Measurements from ENCODE around the gene AP2M1. TPM values are rescaled to one million over a fixed set of nuclear protein-coding genes. Genes with fewer than 3 reads are reported as not detected.

The AP2M1 gene
- total and polyA plus RNA-seq, 2 of the 13 experiments (the other 11 are each of a cell fraction or from before 2014, with no cell fraction given): 126 to 146 TPM

DNA sequence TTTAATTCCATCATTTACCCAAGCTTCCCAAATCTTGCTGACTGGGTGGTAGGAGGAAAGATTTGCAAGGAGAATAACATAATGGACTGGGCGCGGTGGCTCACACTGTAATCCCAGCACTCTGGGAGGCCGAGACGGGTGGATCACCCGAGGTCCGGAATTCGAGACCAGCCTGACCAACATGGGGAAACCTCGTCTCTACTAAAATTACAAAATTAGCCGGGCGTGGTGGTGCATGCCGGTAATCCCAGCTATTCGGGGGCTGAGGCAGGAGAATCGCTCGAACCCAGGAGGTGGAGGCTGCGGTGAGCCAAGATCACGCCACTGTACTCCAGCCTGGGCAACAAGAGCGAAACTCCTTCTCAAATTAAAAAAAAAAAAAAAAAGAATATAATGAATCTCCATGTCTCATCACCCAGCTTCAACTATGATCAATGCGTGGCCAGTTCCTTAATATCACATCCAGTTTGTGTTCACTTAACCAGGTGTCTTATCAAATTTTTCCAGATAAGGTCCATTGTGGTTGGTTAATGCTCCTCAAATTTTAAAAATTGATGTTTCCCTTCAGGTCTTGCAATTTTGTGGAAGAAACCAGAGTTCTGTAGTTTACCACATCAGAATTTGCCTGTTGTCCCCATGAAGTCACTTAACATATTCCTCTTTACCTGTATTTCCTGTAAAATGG, 10.0 kb downstream of the AP2M1 start:
- WGBS (ENCODE audit: low lambda C conversion rate): 97% methylated on average over 18 of the region's 18 CpGs
- H3K4me3 ChIP-seq (replicated peaks in 1 of 3; ENCODE audit: insufficient read depth in 1 of 3, low read depth in 2 of 3, low read length in 3 of 3): no peak overlapping the region
- peak overlapping the region; percentile 68; the same call in 1 of the 2 replicates for H3K9ac ChIP-seq (ENCODE audit: insufficient read depth, low read depth, low read length)
- peaks cover 44 to 64% of the 10 kb centered on the region in 2 experiments for H3K36me3 ChIP-seq (replicated peaks in 1 of 2; ENCODE audit: control insufficient read depth in 1 of 2, insufficient read depth in 2 of 2, low read length in 2 of 2)
- H3K27me3 ChIP-seq (ENCODE audit: control insufficient read depth in 1 of 2, insufficient read depth in 2 of 2, low read length in 2 of 2): no peaks in the 10 kb centered on the region; a peak in 1 of 5 replicates
- ATAC-seq (no peak), FAIRE-seq (no peak), DNase-seq (ENCODE audit: low spot score) (no peak)
- peaks cover 32% of the 10 kb centered on the region for H3K79me2 ChIP-seq (ENCODE audit: insufficient read depth, low read length)
- peaks cover 4% of the 10 kb centered on the region; the same call in 1 of the 2 replicates for H4K20me1 ChIP-seq (ENCODE audit: insufficient read depth, low read length)
- H3K4me1 ChIP-seq (ENCODE audit: insufficient read depth, low read length): peaks cover 25% of the 10 kb centered on the region
- no peak for TF ChIP-seq ZEB1 (IDR thresholded peaks at IDR 0.05; ENCODE audit: insufficient replicate concordance, low read depth)
- TF ChIP-seq ZSCAN22 (CRISPR knock-in tag; IDR thresholded peaks at IDR 0.05): no peak
- no peak for TF ChIP-seq TCF12 (IDR thresholded peaks at IDR 0.05)
- no peak for TF ChIP-seq TCF12 (CRISPR knock-in tag; IDR thresholded peaks at IDR 0.05)
- TF ChIP-seq BORCS8-MEF2B (CRISPR knock-in tag; IDR thresholded peaks at IDR 0.05): no peak
- TF ChIP-seq, protein P1, sequence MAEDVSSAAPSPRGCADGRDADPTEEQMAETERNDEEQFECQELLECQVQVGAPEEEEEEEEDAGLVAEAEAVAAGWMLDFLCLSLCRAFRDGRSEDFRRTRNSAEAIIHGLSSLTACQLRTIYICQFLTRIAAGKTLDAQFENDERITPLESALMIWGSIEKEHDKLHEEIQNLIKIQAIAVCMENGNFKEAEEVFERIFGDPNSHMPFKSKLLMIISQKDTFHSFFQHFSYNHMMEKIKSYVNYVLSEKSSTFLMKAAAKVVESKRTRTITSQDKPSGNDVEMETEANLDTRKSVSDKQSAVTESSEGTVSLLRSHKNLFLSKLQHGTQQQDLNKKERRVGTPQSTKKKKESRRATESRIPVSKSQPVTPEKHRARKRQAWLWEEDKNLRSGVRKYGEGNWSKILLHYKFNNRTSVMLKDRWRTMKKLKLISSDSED (CRISPR knock-in tag; IDR thresholded peaks at IDR 0.05): no peak
- no peak for TF ChIP-seq ZNF468 (CRISPR knock-in tag; IDR thresholded peaks at IDR 0.05)
- TF ChIP-seq, protein P2, sequence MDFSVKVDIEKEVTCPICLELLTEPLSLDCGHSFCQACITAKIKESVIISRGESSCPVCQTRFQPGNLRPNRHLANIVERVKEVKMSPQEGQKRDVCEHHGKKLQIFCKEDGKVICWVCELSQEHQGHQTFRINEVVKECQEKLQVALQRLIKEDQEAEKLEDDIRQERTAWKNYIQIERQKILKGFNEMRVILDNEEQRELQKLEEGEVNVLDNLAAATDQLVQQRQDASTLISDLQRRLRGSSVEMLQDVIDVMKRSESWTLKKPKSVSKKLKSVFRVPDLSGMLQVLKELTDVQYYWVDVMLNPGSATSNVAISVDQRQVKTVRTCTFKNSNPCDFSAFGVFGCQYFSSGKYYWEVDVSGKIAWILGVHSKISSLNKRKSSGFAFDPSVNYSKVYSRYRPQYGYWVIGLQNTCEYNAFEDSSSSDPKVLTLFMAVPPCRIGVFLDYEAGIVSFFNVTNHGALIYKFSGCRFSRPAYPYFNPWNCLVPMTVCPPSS (IDR thresholded peaks at IDR 0.05): no peak
- no peak for TF ChIP-seq MTF2 (CRISPR knock-in tag; IDR thresholded peaks at IDR 0.05; ENCODE audit: borderline replicate concordance)
- TF ChIP-seq ZNF296 (CRISPR knock-in tag; conservative IDR thresholded peaks at IDR 0.05): no peak
- TF ChIP-seq KDM5A (IDR thresholded peaks at IDR 0.05; ENCODE audit: borderline replicate concordance, low read length): no peak
- TF ChIP-seq, protein P3, sequence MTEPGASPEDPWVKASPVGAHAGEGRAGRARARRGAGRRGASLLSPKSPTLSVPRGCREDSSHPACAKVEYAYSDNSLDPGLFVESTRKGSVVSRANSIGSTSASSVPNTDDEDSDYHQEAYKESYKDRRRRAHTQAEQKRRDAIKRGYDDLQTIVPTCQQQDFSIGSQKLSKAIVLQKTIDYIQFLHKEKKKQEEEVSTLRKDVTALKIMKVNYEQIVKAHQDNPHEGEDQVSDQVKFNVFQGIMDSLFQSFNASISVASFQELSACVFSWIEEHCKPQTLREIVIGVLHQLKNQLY (CRISPR knock-in tag; IDR thresholded peaks at IDR 0.05): no peak
- no TSS peak for BruUV-seq (replicated peaks)
- ChIA-PET CTCF (ENCODE audit: low intra/inter-chr PET ratio, low total read pairs) (no interaction called here), POLR2A (interaction anchor here (0.8 to 1.6 kb wide), 6 partner anchors 8 to 49 kb away, joined by 3 to 23 read pairs (median 5); partner anchors contain the start of genes AP2M1, DVL3 and EIF2B5)
- in situ Hi-C loops (cut with HindIII; ENCODE audit: extremely low pct_ligation_motif_present, low pct_unique_long_range_greater_than_20kb): no loop called here
- no peak overlapping the region for H2AFZ ChIP-seq (ENCODE audit: low read length)
- peak overlapping the region; percentile 85 for H3K27ac ChIP-seq (ENCODE audit: extremely low read length, insufficient read depth, low read length)
- 0 out of 2 replicates have a peak overlapping the region, but pooled peaks have one; percentile 58 for H3K4me2 ChIP-seq (ENCODE audit: low read depth, low read length)
- intact Hi-C loops (cut with micrococcal nuclease; ENCODE audit: unreplicated experiment): loop anchor here (1.0 to 5.0 kb wide), 2 partner anchors 37 to 289 kb away; no protein-coding TSS in a partner anchor
- no peaks in the 10 kb centered on the region for H3K9me3 ChIP-seq (ENCODE audit: low read length)
